Activated T-cell treated with anti-CD3 and anti-CD28 coated beads for 24 hours (primary cell): ENCODE data around the gene PAQR6.

ENCODE experiments used
- DNase-seq: peaks from one replicate; pipeline ENCODE4 v3.0.0-alpha.2; 2020; ENCODE audit warnings: low read depth

Gene PAQR6

GRCh38 chr1:156262461-156263287, 14.8 kb upstream of the PAQR6 start:
- no peak for DNase-seq

- no peak for DNase-seq
These were observed 13.0 kb upstream of the PAQR6 start for GRCh38 chr1:156260896-156261295.

- DNase-seq = no peak
These were observed 11.9 kb upstream of the PAQR6 start for GRCh38 chr1:156259805-156260204.

- no peak for DNase-seq
These were observed 11.0 kb upstream of the PAQR6 start for GRCh38 chr1:156258859-156259258.

GRCh38 chr1:156257711-156258110, 9.9 kb upstream of the PAQR6 start:
- no peak for DNase-seq

- no peak for DNase-seq
These were observed 5.8 kb upstream of the PAQR6 start for GRCh38 chr1:156253634-156254033.

- DNase-seq = no peak
These were observed 3.7 kb upstream of the PAQR6 start for GRCh38 chr1:156251527-156251926.

- DNase-seq = no peak
These were observed 1.7 kb upstream of the PAQR6 start for GRCh38 chr1:156249593-156249992.

- DNase-seq = no peak
These were observed 447 bp upstream of the PAQR6 start for GRCh38 chr1:156248323-156248683.

GRCh38 chr1:156246781-156247459, 936 bp downstream of the PAQR6 start:
- no peak for DNase-seq

GRCh38 chr1:156246241-156246780, 1.5 kb downstream of the PAQR6 start:
- no peak for DNase-seq

- no peak for DNase-seq
These were observed 2.2 kb downstream of the PAQR6 start for GRCh38 chr1:156245451-156246232.

- DNase-seq = no peak
These were observed 3.1 kb downstream of the PAQR6 start for GRCh38 chr1:156244712-156245111.

- DNase-seq = no peak
These were observed 3.7 kb downstream of the PAQR6 start for GRCh38 chr1:156244126-156244525.

- no peak for DNase-seq
These were observed 5.1 kb downstream of the PAQR6 start for GRCh38 chr1:156242738-156243137.

GRCh38 chr1:156241926-156242325, 5.9 kb downstream of the PAQR6 start, which contains the start of gene BGLAP:
Gene BGLAP, plus strand, starts transcription at chr1:156242184. Its CDS starts 48 bp downstream, at chr1:156242232.
- no peak for DNase-seq

GRCh38 chr1:156241311-156241811, 6.5 kb downstream of the PAQR6 start:
- no peak for DNase-seq

GRCh38 chr1:156238248-156238647, 9.6 kb downstream of the PAQR6 start:
- DNase-seq = no peak

GRCh38 chr1:156236164-156236563, 11.7 kb downstream of the PAQR6 start:
- no peak for DNase-seq

GRCh38 chr1:156233426-156234127, 14.3 kb downstream of the PAQR6 start:
- no peak for DNase-seq

- no peak for DNase-seq
These were observed 15.5 kb downstream of the PAQR6 start for GRCh38 chr1:156232201-156232894.
